K562 (cell line): ENCODE data around the gene PYROXD2. TPM values are rescaled to one million over a fixed set of nuclear protein-coding genes. Genes with fewer than 3 reads are reported as not detected.

ENCODE experiments used
- CREBBP ChIP-seq: IDR thresholded peaks from one replicate; pipeline ENCODE4 v1.6.1; 2012; ENCODE audit warnings: low read depth, mild to moderate bottlenecking, control low read depth, inconsistent platforms, low read length
- HIVEP1 ChIP-seq: fragments of 250-450 bp; sonication (Bioruptor Pico); IDR thresholded peaks from 2 replicates; pipeline ENCODE4 v1.4.0; 2020; ENCODE audit warnings: mild to moderate bottlenecking
- MAFG ChIP-seq: fragments of 450-650 bp; conservative IDR thresholded peaks from 2 replicates; pipeline ENCODE4 v1.6.1; 2016; ENCODE audit warnings: missing genetic modification characterization, missing compliant biosample characterization
- NFATC3 ChIP-seq: fragments of 450-650 bp; IDR thresholded peaks from 2 replicates; pipeline ENCODE4 v1.6.1; 2017; ENCODE audit warnings: mild to moderate bottlenecking
- PCBP2 ChIP-seq: fragments of 200-400 bp; formaldehyde crosslinking; IDR thresholded peaks from 2 replicates; pipeline ENCODE4 v1.6.1; 2018; ENCODE audit warnings: low read length, low read depth, mild to moderate bottlenecking, moderate library complexity; ENCODE audit not compliant: poor library complexity, severe bottlenecking
- PRMT5 ChIP-seq: sonication (generic); formaldehyde crosslinking; IDR thresholded peaks from 2 replicates; pipeline ENCODE4 v1.5.0; 2020; ENCODE audit warnings: missing genetic modification reagents
- RBM17 ChIP-seq: fragments of 200-400 bp; formaldehyde crosslinking; IDR thresholded peaks from 2 replicates; pipeline ENCODE4 v1.6.1; 2017; ENCODE audit warnings: low read depth, mild to moderate bottlenecking, low read length, borderline replicate concordance
- SNRNP70 ChIP-seq: fragments of 200-400 bp; formaldehyde crosslinking; optimal IDR thresholded peaks from 2 replicates; pipeline ENCODE3; 2017; ENCODE audit warnings: low read depth, low read length
- TRIM24 ChIP-seq, 2 experiments: fragments of 450-650 bp; IDR thresholded peaks; 2 replicates each; pipeline ENCODE4 v1.6.1; 2016
- ZBED1 ChIP-seq: IDR thresholded peaks from 2 replicates; pipeline ENCODE4 v1.6.1; 2014
- ZBTB7A ChIP-seq: IDR thresholded peaks from 2 replicates; pipeline ENCODE4 v1.6.1; 2011; ENCODE audit warnings: low read depth, mild to moderate bottlenecking, low read length, moderate library complexity, borderline replicate concordance; ENCODE audit not compliant: control insufficient read depth
- ZNF12 ChIP-seq: sonication (generic); formaldehyde crosslinking; IDR thresholded peaks from 2 replicates; pipeline ENCODE4 v1.4.0; 2020; ENCODE audit warnings: mild to moderate bottlenecking, missing genetic modification reagents
- ZNF24 ChIP-seq: fragments of 450-650 bp; IDR thresholded peaks from 2 replicates; pipeline ENCODE4 v1.6.1; 2016
- ZNF76 ChIP-seq: fragments of 250-450 bp; sonication (Bioruptor Pico); IDR thresholded peaks from 2 replicates; pipeline ENCODE4 v1.4.0; 2020; ENCODE audit warnings: mild to moderate bottlenecking, moderate library complexity, borderline replicate concordance
- ZSCAN29 ChIP-seq: fragments of 450-650 bp; IDR thresholded peaks from 2 replicates; pipeline ENCODE4 v1.6.1; 2017
- polyA plus RNA-seq, 8 experiments: library from polyadenylated mRNA; depleted of rRNA in 4 of 8; stranded (reverse) in 5 of 8; unstranded in 3 of 8; fragments of >200 nt; fragmentation: Nextera tagmentation in 2 of 8; fragmentation: Illumina TruSeq in 1 of 8; extraction: Ambion mirVana in 2 of 8; extraction: Trizol in 1 of 8; gene quantifications; 2 replicates each; pipeline versions ENCODE4 v1.2.1 to v1.2.3, GENCODE V29; 2011 to 2014; ENCODE audit warnings: inconsistent platforms in 1 of 8, missing spikeins in 1 of 8
- total RNA-seq, 7 experiments: library from RNA; depleted of rRNA in 6 of 7; stranded (reverse); fragments of >200 nt in 6 of 7; fragmentation: Illumina TruSeq in 2 of 7; extraction: Trizol in 2 of 7; gene quantifications; 2 replicates each; pipeline versions ENCODE4 v1.2.1 to v1.2.3, GENCODE V29; 2011 to 2021; ENCODE audit warnings: low replicate concordance in 1 of 7
- TF ChIP-seq, protein P1 (sequence below): IDR thresholded peaks from 2 replicates; pipeline ENCODE4 v1.6.1; 2012; ENCODE audit warnings: low read depth, low read length, improper control_type of control experiment, borderline replicate concordance
- TF ChIP-seq, protein P2 (sequence below), 2 experiments: fragments of 450-650 bp in 1 of 2; sonication (generic) in 1 of 2; formaldehyde crosslinking in 1 of 2; IDR thresholded peaks; 2 replicates each; pipeline versions ENCODE4 v1.7.1 to v1.9.0; 2016 to 2022; ENCODE audit warnings: inconsistent platforms in 1 of 2, mild to moderate bottlenecking in 1 of 2, missing genetic modification reagents in 1 of 2
- TF ChIP-seq, protein P3 (sequence below): sonication (generic); formaldehyde crosslinking; IDR thresholded peaks from 2 replicates; pipeline ENCODE4 v1.8.1; 2022; ENCODE audit warnings: missing genetic modification reagents

PYROXD2 gene
- total and polyA plus RNA-seq, 9 of the 15 experiments (the other 6 are each of a cell fraction or from before 2014, with no cell fraction given), result 0.14 to 1.4 (median 0.58) TPM

DNA sequence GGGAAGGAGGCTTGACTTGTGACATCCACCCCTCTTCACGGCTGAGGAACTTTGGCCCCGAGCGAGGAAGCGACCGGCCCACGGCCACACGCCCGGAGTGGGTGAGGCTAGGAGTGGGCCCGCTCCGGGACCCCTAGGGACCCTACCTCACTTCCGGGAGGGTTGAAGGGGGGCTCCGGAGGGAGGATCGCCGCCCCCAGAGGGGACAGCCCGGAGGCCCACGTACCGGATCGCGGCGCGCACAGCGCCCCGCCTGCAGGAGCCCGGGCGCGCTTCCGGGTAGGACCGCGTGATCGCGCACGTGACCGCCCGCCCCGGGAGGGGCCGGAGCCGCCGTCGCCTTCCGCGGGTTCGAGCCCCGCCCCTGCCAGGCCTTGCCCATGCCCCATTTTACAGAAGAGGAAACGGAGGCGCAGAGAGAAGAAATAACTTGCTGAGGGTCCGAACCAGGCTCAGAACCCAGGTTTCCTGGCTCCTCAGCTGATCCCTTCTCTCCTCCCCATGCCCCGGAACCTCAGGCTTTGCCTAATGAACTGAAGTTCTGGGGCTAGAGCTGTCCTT lies 31.8 kb upstream of the PYROXD2 start, which contains the start of gene HPS1 (continued):
- TF ChIP-seq, protein P1, sequence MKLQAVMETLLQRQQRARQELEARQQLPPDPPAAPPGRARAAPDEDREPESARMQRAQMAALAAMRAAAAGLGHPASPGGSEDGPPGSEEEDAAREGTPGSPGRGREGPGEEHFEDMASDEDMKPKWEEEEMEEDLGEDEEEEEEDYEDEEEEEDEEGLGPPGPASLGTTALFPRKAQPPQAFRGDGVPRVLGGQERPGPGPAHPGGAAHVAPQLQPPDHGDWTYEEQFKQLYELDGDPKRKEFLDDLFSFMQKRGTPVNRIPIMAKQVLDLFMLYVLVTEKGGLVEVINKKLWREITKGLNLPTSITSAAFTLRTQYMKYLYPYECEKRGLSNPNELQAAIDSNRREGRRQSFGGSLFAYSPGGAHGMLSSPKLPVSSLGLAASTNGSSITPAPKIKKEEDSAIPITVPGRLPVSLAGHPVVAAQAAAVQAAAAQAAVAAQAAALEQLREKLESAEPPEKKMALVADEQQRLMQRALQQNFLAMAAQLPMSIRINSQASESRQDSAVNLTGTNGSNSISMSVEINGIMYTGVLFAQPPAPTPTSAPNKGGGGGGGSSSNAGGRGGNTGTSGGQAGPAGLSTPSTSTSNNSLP, result no peak
- TF ChIP-seq MAFG, result no peak
- TF ChIP-seq RBM17, result no peak
- TF ChIP-seq, protein P2, sequence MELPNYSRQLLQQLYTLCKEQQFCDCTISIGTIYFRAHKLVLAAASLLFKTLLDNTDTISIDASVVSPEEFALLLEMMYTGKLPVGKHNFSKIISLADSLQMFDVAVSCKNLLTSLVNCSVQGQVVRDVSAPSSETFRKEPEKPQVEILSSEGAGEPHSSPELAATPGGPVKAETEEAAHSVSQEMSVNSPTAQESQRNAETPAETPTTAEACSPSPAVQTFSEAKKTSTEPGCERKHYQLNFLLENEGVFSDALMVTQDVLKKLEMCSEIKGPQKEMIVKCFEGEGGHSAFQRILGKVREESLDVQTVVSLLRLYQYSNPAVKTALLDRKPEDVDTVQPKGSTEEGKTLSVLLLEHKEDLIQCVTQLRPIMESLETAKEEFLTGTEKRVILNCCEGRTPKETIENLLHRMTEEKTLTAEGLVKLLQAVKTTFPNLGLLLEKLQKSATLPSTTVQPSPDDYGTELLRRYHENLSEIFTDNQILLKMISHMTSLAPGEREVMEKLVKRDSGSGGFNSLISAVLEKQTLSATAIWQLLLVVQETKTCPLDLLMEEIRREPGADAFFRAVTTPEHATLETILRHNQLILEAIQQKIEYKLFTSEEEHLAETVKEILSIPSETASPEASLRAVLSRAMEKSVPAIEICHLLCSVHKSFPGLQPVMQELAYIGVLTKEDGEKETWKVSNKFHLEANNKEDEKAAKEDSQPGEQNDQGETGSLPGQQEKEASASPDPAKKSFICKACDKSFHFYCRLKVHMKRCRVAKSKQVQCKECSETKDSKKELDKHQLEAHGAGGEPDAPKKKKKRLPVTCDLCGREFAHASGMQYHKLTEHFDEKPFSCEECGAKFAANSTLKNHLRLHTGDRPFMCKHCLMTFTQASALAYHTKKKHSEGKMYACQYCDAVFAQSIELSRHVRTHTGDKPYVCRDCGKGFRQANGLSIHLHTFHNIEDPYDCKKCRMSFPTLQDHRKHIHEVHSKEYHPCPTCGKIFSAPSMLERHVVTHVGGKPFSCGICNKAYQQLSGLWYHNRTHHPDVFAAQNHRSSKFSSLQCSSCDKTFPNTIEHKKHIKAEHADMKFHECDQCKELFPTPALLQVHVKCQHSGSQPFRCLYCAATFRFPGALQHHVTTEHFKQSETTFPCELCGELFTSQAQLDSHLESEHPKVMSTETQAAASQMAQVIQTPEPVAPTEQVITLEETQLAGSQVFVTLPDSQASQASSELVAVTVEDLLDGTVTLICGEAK (IDR thresholded peaks at IDR 0.05), result 0 out of 2 replicates have a peak, but pooled peaks have one; percentile 11
- TF ChIP-seq, protein P2 (CRISPR knock-in tag; IDR thresholded peaks at IDR 0.05), result no peak
- no peak for TF ChIP-seq ZBED1
- no peak for TF ChIP-seq ZSCAN29
- no peak; the same call in 1 of the 2 replicates for TF ChIP-seq ZNF24
- TF ChIP-seq ZBTB7A, result 0 out of 2 replicates have a peak, but pooled peaks have one; percentile 30
- no peak for TF ChIP-seq PRMT5 (CRISPR knock-in tag)
- TF ChIP-seq CREBBP, result no peak
- TF ChIP-seq ZNF76 (CRISPR knock-in tag), result no peak
- TF ChIP-seq TRIM24 (IDR thresholded peaks at IDR 0.05), result no peak
- TF ChIP-seq, protein P3, sequence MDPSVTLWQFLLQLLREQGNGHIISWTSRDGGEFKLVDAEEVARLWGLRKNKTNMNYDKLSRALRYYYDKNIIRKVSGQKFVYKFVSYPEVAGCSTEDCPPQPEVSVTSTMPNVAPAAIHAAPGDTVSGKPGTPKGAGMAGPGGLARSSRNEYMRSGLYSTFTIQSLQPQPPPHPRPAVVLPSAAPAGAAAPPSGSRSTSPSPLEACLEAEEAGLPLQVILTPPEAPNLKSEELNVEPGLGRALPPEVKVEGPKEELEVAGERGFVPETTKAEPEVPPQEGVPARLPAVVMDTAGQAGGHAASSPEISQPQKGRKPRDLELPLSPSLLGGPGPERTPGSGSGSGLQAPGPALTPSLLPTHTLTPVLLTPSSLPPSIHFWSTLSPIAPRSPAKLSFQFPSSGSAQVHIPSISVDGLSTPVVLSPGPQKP (CRISPR knock-in tag), result no peak
- TF ChIP-seq HIVEP1, result no peak
- no peak for TF ChIP-seq SNRNP70
- no peak for TF ChIP-seq PCBP2
- no peak for TF ChIP-seq NFATC3
- TF ChIP-seq ZNF12 (CRISPR knock-in tag), result no peak
